ENCODE measurements around the gene PLS3. TPM values are rescaled to one million over a fixed set of nuclear protein-coding genes. Genes with fewer than 3 reads are reported as not detected.

PLS3 gene
- total RNA-seq, 1 donor, result 323 TPM

- TF ChIP-seq CTCF (IDR thresholded peaks at IDR 0.05; ENCODE audit: insufficient read depth, low read depth, low read length), result no peak
- H3K4me3 ChIP-seq (ENCODE audit: low read depth, low read length), result no peak overlapping the region
- no peak for DNase-seq (ENCODE audit: low read depth)
These were observed 37.6 kb downstream of the PLS3 start for GRCh38 chrX:115598556-115598955.

- TF ChIP-seq CTCF (IDR thresholded peaks at IDR 0.05; ENCODE audit: insufficient read depth, low read depth, low read length), result no peak
- DNase-seq (ENCODE audit: low read depth), result no peak
- H3K4me3 ChIP-seq (ENCODE audit: low read depth, low read length), result no peak overlapping the region
These were observed 41.3 kb downstream of the PLS3 start for GRCh38 chrX:115602308-115602707.

GRCh38 chrX:115602729-115603389 is 41.9 kb downstream of the PLS3 start:
- H3K4me3 ChIP-seq (ENCODE audit: low read depth, low read length), result no peak overlapping the region
- no peak for DNase-seq (ENCODE audit: low read depth)
- TF ChIP-seq CTCF (IDR thresholded peaks at IDR 0.05; ENCODE audit: insufficient read depth, low read depth, low read length), result no peak

GRCh38 chrX:115603534-115604074 is 42.6 kb downstream of the PLS3 start:
- no peak for DNase-seq (ENCODE audit: low read depth)
- no peak overlapping the region for H3K4me3 ChIP-seq (ENCODE audit: low read depth, low read length)
- no peak for TF ChIP-seq CTCF (IDR thresholded peaks at IDR 0.05; ENCODE audit: insufficient read depth, low read depth, low read length)

GRCh38 chrX:115606861-115607260 is 45.9 kb downstream of the PLS3 start:
- no peak for TF ChIP-seq CTCF (IDR thresholded peaks at IDR 0.05; ENCODE audit: insufficient read depth, low read depth, low read length)
- no peak for DNase-seq (ENCODE audit: low read depth)

GRCh38 chrX:115609621-115610020 is 48.6 kb downstream of the PLS3 start:
- DNase-seq (ENCODE audit: low read depth), result no peak
- no peak overlapping the region for H3K4me3 ChIP-seq (ENCODE audit: low read depth, low read length)
- no peak for TF ChIP-seq CTCF (IDR thresholded peaks at IDR 0.05; ENCODE audit: insufficient read depth, low read depth, low read length)

More at GRCh38 chrX:115606861-115607260, 45.9 kb downstream of the PLS3 start:
- H3K4me3 ChIP-seq (ENCODE audit: low read depth, low read length), result no peak overlapping the region
